HepG2 (cell line): ENCODE data around the gene ZCCHC3. TPM values are rescaled to one million over a fixed set of nuclear protein-coding genes. Genes with fewer than 3 reads are reported as not detected.
A peak's percentile ranks its signal among the peaks of the same experiment; 100 is the strongest.

ENCODE experiments used
- BRCA1 ChIP-seq: sonication (generic); formaldehyde crosslinking; IDR thresholded peaks from 2 replicates; pipeline ENCODE4 v1.4.0; 2020; ENCODE audit warnings: missing genetic modification reagents
- CREB3 ChIP-seq: sonication (generic); formaldehyde crosslinking; IDR thresholded peaks from 2 replicates; pipeline ENCODE4 v1.5.0; 2020; ENCODE audit warnings: missing genetic modification reagents
- FOXA3 ChIP-seq: IDR thresholded peaks from 2 replicates; pipeline ENCODE4 v1.6.1; 2016; ENCODE audit warnings: missing genetic modification reagents, missing compliant biosample characterization
- KLF16 ChIP-seq, 2 experiments: sonication (generic) in 1 of 2; formaldehyde crosslinking in 1 of 2; IDR thresholded peaks; 2 replicates each; pipeline versions ENCODE4 v1.6.1 to v1.8.0; 2016 to 2023; ENCODE audit warnings: missing genetic modification reagents in 2 of 2, missing compliant biosample characterization in 1 of 2
- KLF9 ChIP-seq: IDR thresholded peaks from 2 replicates; pipeline ENCODE4 v1.6.1; 2016; ENCODE audit warnings: low read depth
- NR2F1 ChIP-seq, 2 experiments: fragments of 450-650 bp in 1 of 2; formaldehyde crosslinking in 1 of 2; IDR thresholded peaks; 2 replicates each; pipeline versions ENCODE4 v1.5.0 to v1.6.1; 2016 to 2020; ENCODE audit warnings: mild to moderate bottlenecking in 1 of 2, missing compliant biosample characterization in 1 of 2, missing genetic modification reagents in 1 of 2, moderate library complexity in 1 of 2
- RBM39 ChIP-seq: fragments of 200-400 bp; formaldehyde crosslinking; IDR thresholded peaks from one replicate; pipeline ENCODE4 v1.6.1; 2018; ENCODE audit warnings: antibody characterized with exemption, mild to moderate bottlenecking, low read depth, low read length; ENCODE audit not compliant: poor library complexity, severe bottlenecking
- ZBTB38 ChIP-seq: sonication (generic); formaldehyde crosslinking; IDR thresholded peaks from 2 replicates; pipeline ENCODE4 v1.5.1; 2020; ENCODE audit warnings: mild to moderate bottlenecking, missing genetic modification reagents
- ZBTB7B ChIP-seq: sonication (generic); formaldehyde crosslinking; IDR thresholded peaks from 2 replicates; pipeline ENCODE4 v1.4.0; 2020; ENCODE audit warnings: missing genetic modification reagents
- ZFP37 ChIP-seq: sonication (generic); formaldehyde crosslinking; IDR thresholded peaks from 2 replicates; pipeline ENCODE4 v1.4.0; 2020; ENCODE audit warnings: missing genetic modification reagents, borderline replicate concordance
- ZNF124 ChIP-seq: sonication (generic); formaldehyde crosslinking; IDR thresholded peaks from 2 replicates; pipeline ENCODE4 v1.4.0; 2020; ENCODE audit warnings: missing genetic modification reagents
- ZNF253 ChIP-seq: sonication (generic); formaldehyde crosslinking; IDR thresholded peaks from 2 replicates; pipeline ENCODE4 v1.8.0; 2022; ENCODE audit warnings: mild to moderate bottlenecking, missing genetic modification reagents, borderline replicate concordance
- ZNF256 ChIP-seq: sonication (generic); formaldehyde crosslinking; conservative IDR thresholded peaks from 2 replicates; pipeline ENCODE4 v1.4.0; 2020; ENCODE audit warnings: missing genetic modification reagents
- ZNF292 ChIP-seq: sonication (generic); formaldehyde crosslinking; IDR thresholded peaks from 2 replicates; pipeline ENCODE4 v1.8.1; 2022; ENCODE audit warnings: mild to moderate bottlenecking, low read depth, missing genetic modification reagents, borderline replicate concordance
- ZNF747 ChIP-seq: sonication (generic); formaldehyde crosslinking; IDR thresholded peaks from 2 replicates; pipeline ENCODE4 v1.8.1; 2023; ENCODE audit warnings: missing genetic modification reagents, mild to moderate bottlenecking, borderline replicate concordance
- polyA plus RNA-seq, 8 experiments: library from polyadenylated mRNA; depleted of rRNA in 3 of 8; stranded (reverse) in 7 of 8; unstranded in 1 of 8; fragments of >200 nt; fragmentation: Illumina TruSeq in 4 of 8; extraction: Trizol in 4 of 8; gene quantifications; 2 replicates each; pipeline versions ENCODE4 v1.2.1 to v1.2.3, GENCODE V29; 2011 to 2016; ENCODE audit warnings: low read depth in 4 of 8, missing spikeins in 1 of 8, mixed read lengths in 1 of 8; ENCODE audit not compliant: insufficient read depth in 1 of 8
- total RNA-seq, 5 experiments: library from RNA; depleted of rRNA; stranded (reverse); fragments of >200 nt; fragmentation: Illumina TruSeq; extraction: Trizol; gene quantifications; 2 replicates each; pipeline ENCODE4 v1.2.3, GENCODE V29; 2016; ENCODE audit warnings: low read depth in 1 of 5
- TF ChIP-seq, protein P1 (sequence below), 2 experiments: sonication (generic) in 1 of 2; formaldehyde crosslinking in 1 of 2; IDR thresholded peaks; 2 replicates each; pipeline versions ENCODE4 v1.4.0 to v1.6.1; 2018 to 2020; ENCODE audit warnings: missing genetic modification reagents in 2 of 2, borderline replicate concordance in 1 of 2, low read depth in 1 of 2, mild to moderate bottlenecking in 1 of 2, missing biosample characterization in 1 of 2
- TF ChIP-seq, protein P2 (sequence below): sonication (generic); formaldehyde crosslinking; IDR thresholded peaks from 2 replicates; pipeline ENCODE4 v1.5.1; 2020; ENCODE audit warnings: missing genetic modification reagents, mild to moderate bottlenecking, borderline replicate concordance
- TF ChIP-seq, protein P3 (sequence below), 2 experiments: IDR thresholded peaks; 2 replicates each; pipeline ENCODE4 v1.6.1; 2011 to 2012; ENCODE audit warnings: low read length in 2 of 2, borderline replicate concordance in 1 of 2, low read depth in 1 of 2, mild to moderate bottlenecking in 1 of 2, moderate library complexity in 1 of 2

ZCCHC3 gene
- total and polyA plus RNA-seq, 2 of the 13 experiments (the other 11 are each of a cell fraction or from before 2014, with no cell fraction given), result 46.6 to 63.0 TPM

- TF ChIP-seq, protein P1, sequence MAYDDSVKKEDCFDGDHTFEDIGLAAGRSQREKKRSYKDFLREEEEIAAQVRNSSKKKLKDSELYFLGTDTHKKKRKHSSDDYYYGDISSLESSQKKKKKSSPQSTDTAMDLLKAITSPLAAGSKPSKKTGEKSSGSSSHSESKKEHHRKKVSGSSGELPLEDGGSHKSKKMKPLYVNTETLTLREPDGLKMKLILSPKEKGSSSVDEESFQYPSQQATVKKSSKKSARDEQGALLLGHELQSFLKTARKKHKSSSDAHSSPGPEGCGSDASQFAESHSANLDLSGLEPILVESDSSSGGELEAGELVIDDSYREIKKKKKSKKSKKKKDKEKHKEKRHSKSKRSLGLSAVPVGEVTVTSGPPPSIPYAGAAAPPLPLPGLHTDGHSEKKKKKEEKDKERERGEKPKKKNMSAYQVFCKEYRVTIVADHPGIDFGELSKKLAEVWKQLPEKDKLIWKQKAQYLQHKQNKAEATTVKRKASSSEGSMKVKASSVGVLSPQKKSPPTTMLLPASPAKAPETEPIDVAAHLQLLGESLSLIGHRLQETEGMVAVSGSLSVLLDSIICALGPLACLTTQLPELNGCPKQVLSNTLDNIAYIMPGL (CRISPR knock-in tag; IDR thresholded peaks at IDR 0.05; ENCODE audit: borderline replicate concordance in 1 of 2, low read depth in 1 of 2), result 0 out of 4 replicates have a peak, but pooled peaks of 1 of the 2 experiments have one; percentile 26
- TF ChIP-seq ZNF124 (CRISPR knock-in tag) (0 out of 2 replicates have a peak, but pooled peaks have one; percentile 33), BRCA1 (CRISPR knock-in tag) (peak; percentile 84; the same call in 1 of the 2 replicates), KLF9 (peak; percentile 57; the same call in 1 of the 2 replicates), ZBTB38 (no peak), ZNF747 (CRISPR knock-in tag) (peak; percentile 55; the same call in 1 of the 2 replicates), ZNF256 (CRISPR knock-in tag) (peak; percentile 63; the same call in 1 of the 2 replicates), CREB3 (CRISPR knock-in tag) (no peak), ZNF292 (CRISPR knock-in tag) (peak; percentile 67), ZNF253 (CRISPR knock-in tag) (no peak), KLF16 (CRISPR knock-in tag; IDR thresholded peaks at IDR 0.05) (peak in 1 of 2 experiments; percentile 48; a peak in 1 of 4 replicates), FOXA3 (CRISPR knock-in tag) (0 out of 2 replicates have a peak, but pooled peaks have one; percentile 7), ZFP37 (peak; percentile 53; the same call in 1 of the 2 replicates), RBM39 (no peak), ZBTB7B (CRISPR knock-in tag) (peak; percentile 17; the same call in 1 of the 2 replicates), NR2F1 (CRISPR knock-in tag; IDR thresholded peaks at IDR 0.05) (no peak)
- TF ChIP-seq, protein P2, sequence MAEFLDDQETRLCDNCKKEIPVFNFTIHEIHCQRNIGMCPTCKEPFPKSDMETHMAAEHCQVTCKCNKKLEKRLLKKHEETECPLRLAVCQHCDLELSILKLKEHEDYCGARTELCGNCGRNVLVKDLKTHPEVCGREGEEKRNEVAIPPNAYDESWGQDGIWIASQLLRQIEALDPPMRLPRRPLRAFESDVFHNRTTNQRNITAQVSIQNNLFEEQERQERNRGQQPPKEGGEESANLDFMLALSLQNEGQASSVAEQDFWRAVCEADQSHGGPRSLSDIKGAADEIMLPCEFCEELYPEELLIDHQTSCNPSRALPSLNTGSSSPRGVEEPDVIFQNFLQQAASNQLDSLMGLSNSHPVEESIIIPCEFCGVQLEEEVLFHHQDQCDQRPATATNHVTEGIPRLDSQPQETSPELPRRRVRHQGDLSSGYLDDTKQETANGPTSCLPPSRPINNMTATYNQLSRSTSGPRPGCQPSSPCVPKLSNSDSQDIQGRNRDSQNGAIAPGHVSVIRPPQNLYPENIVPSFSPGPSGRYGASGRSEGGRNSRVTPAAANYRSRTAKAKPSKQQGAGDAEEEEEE (CRISPR knock-in tag), result peak; percentile 46
- TF ChIP-seq, protein P3, sequence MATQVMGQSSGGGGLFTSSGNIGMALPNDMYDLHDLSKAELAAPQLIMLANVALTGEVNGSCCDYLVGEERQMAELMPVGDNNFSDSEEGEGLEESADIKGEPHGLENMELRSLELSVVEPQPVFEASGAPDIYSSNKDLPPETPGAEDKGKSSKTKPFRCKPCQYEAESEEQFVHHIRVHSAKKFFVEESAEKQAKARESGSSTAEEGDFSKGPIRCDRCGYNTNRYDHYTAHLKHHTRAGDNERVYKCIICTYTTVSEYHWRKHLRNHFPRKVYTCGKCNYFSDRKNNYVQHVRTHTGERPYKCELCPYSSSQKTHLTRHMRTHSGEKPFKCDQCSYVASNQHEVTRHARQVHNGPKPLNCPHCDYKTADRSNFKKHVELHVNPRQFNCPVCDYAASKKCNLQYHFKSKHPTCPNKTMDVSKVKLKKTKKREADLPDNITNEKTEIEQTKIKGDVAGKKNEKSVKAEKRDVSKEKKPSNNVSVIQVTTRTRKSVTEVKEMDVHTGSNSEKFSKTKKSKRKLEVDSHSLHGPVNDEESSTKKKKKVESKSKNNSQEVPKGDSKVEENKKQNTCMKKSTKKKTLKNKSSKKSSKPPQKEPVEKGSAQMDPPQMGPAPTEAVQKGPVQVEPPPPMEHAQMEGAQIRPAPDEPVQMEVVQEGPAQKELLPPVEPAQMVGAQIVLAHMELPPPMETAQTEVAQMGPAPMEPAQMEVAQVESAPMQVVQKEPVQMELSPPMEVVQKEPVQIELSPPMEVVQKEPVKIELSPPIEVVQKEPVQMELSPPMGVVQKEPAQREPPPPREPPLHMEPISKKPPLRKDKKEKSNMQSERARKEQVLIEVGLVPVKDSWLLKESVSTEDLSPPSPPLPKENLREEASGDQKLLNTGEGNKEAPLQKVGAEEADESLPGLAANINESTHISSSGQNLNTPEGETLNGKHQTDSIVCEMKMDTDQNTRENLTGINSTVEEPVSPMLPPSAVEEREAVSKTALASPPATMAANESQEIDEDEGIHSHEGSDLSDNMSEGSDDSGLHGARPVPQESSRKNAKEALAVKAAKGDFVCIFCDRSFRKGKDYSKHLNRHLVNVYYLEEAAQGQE (IDR thresholded peaks at IDR 0.05; ENCODE audit: borderline replicate concordance in 1 of 2, low read depth in 1 of 2, low read length in 2 of 2), result 0 out of 4 replicates have a peak, but pooled peaks of 1 of the 2 experiments have one; percentile 16
These were observed 12.0 kb downstream of the ZCCHC3 start (continued) for GRCh38 chr20:309306-309840.
